Esophagus muscularis mucosa (tissue), 4 donors: ENCODE results near the gene AP3S2. TPM values are rescaled to one million over a fixed set of nuclear protein-coding genes. Genes with fewer than 3 reads are reported as not detected.
"Not testable (repeated sequence)": the region's sequence is repeated elsewhere in the genome, so short reads cannot be mapped to it uniquely, and the experiment has no call there.

Source experiments
- DNase-seq: peaks from one replicate; pipeline ENCODE4 v3.0.0-alpha.2; 2017; ENCODE audit errors: extremely low spot score
- H3K27ac ChIP-seq, 4 donors: fragments of 200-600 bp; sonication (generic); replicated peaks in 1 of 4; 1 replicate in 3 of 4; 2 replicates in 1 of 4; pipeline ENCODE4 v1.5.1; 2016 to 2019; ENCODE audit warnings: mild to moderate bottlenecking in 1 of 4
- H3K27me3 ChIP-seq, 4 donors: fragments of 200-600 bp; sonication (generic); one replicate each; pipeline versions ENCODE4 v1.5.1 to v1.6.0; 2016 to 2019
- H3K36me3 ChIP-seq, 4 donors: fragments of 200-600 bp; sonication (generic); one replicate each; pipeline ENCODE4 v1.5.1; 2016 to 2019
- H3K4me1 ChIP-seq, 4 donors: fragments of 200-600 bp; sonication (generic); one replicate each; pipeline ENCODE4 v1.5.1; 2016 to 2019
- H3K4me3 ChIP-seq, 4 donors: fragments of 200-600 bp; sonication (generic); 1 replicate in 2 of 4; 2 replicates in 2 of 4; pipeline ENCODE4 v1.5.1; 2016 to 2019; ENCODE audit warnings: mild to moderate bottlenecking in 4 of 4, moderate library complexity in 1 of 4
- H3K9me3 ChIP-seq, 4 donors: fragments of 200-600 bp; sonication (generic); 1 replicate in 3 of 4; 2 replicates in 1 of 4; pipeline ENCODE4 v1.5.1; 2016 to 2019
- CTCF ChIP-seq, 3 experiments: fragments of 200-600 bp in 2 of 3; fragments of 450-650 bp in 1 of 3; sonication (generic) in 2 of 3; IDR thresholded peaks; one replicate each; pipeline ENCODE4 v1.5.1; 2017 to 2019; ENCODE audit warnings: antibody characterized with exemption in 3 of 3, mild to moderate bottlenecking in 2 of 3, moderate library complexity in 1 of 3
- EP300 ChIP-seq: sonication (generic); formaldehyde crosslinking; IDR thresholded peaks from one replicate; pipeline ENCODE4 v1.6.1; 2017; ENCODE audit warnings: antibody characterized with exemption
- POLR2A ChIP-seq: fragments of 450-650 bp; IDR thresholded peaks from one replicate; pipeline ENCODE4 v1.6.1; 2017; ENCODE audit warnings: antibody characterized with exemption, moderate library complexity, mild to moderate bottlenecking, low read depth
- POLR2AphosphoS5 ChIP-seq, 2 donors: sonication (generic); formaldehyde crosslinking; IDR thresholded peaks; one replicate each; pipeline ENCODE4 v1.6.1; 2017; ENCODE audit warnings: antibody characterized with exemption in 2 of 2
- WGBS: methylation state at CpG from one replicate; pipeline ENCODE4 v1.1.5; 2018; 5-methylcytosine and 5-hydroxymethylcytosine counted together
- intact Hi-C: fragments of 100-400 bp; cut with DNase I; formaldehyde crosslinking; loops from one replicate; pipeline ENCODE4 v1.15.1; 2023
- total RNA-seq, 4 donors: library from RNA; depleted of rRNA; stranded (reverse); fragments of >200 nt; gene quantifications; one replicate each; pipeline versions ENCODE4 v1.1.0 to v1.2.1, GENCODE V29; 2016

AP3S2 gene
- total RNA-seq = 10 to 100 TPM; 26.8 to 43.2 (median 37.3) TPM

DNA sequence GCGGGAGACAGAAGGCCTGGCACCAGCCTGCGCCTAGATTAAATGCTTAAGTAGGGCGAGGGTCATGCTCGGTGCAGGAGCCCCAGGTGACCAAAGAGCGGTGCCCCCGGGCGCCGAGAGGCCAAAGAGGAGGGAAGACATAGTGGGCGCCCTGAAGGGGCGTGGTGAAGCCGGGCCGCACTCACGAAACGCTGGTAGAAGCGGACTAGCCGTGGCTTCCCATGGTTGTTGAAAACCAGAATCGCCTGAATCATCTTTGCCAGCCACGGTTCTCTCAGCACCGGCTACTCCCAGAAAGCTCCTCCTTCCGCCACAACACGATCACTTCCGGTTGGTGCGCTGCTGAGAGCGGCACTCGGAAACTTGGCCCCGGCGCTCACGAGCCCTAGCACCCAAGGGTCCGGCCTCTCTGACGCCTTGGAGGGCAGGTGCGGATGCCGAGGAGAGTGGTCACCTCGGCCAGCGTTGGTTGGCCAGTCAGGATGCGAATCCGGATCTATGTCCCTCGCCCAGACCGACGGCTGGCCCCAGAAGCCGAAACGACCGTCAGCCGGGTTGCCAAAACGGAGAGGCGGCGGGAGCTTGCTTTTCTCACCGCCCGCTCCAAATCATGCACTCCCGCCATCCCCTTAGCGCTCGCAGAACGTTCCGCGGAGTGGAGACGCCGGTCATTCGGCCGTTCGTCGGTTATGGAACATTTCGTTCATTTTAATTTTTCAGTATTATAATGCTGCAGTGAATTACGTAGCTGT is at the start of gene AP3S2:
AP3S2 (minus strand) TSS at position 299 of the 752 bp plus-strand sequence; CDS start at position 254, 45 bp downstream.
- DNase-seq = peak; percentile 98
- Histone ChIP-seq H3K27me3 (no peaks in the 10 kb centered on the region), H3K27ac (peak within 1 kb of the TSS; percentile 91 to 94 (median 92)), H3K9me3 (no peaks in the 10 kb centered on the region), H3K4me3 (peak within 1 kb of the TSS; percentile 87 to 93 (median 90)), H3K36me3 (peaks cover 0 to 2% (median 1%) of the 10 kb centered on the region in 4 donors), H3K4me1 (peaks cover 14 to 28% (median 20%) of the 10 kb centered on the region in 4 donors)
- peak; percentile 8 for TF ChIP-seq POLR2A
- TF ChIP-seq POLR2AphosphoS5 (IDR thresholded peaks at IDR 0.05) = peak; percentile 89 to 95
- TF ChIP-seq CTCF (IDR thresholded peaks at IDR 0.05) = peak in 2 of 3 experiments; percentile 7 to 22
- no peak for TF ChIP-seq EP300
- intact Hi-C loops = loop anchor here (5.0 kb wide), 1 partner anchor 178 kb away; no protein-coding TSS in a partner anchor
- WGBS = under 1% methylated on average over 50 of the region's 62 CpGs

- intact Hi-C loops = no loop called here
- Histone ChIP-seq H3K27ac (no peak overlapping the region), H3K4me1 (no peaks in the 10 kb centered on the region), H3K36me3 (no peaks in the 10 kb centered on the region), H3K27me3 (no peaks in the 10 kb centered on the region), H3K9me3 (no peaks in the 10 kb centered on the region), H3K4me3 (no peak overlapping the region)
- WGBS = 65% methylated on average over 3 of the region's 3 CpGs
- TF ChIP-seq POLR2AphosphoS5 (IDR thresholded peaks at IDR 0.05) (no peak), POLR2A (no peak), EP300 (no peak), CTCF (IDR thresholded peaks at IDR 0.05) (no peak)
- no peak for DNase-seq
These were observed 46.1 kb upstream of the AP3S2 start for GRCh38 chr15:89939910-89940309.

- H3K4me1 ChIP-seq, H3K36me3 ChIP-seq, H3K27ac ChIP-seq, H3K9me3 ChIP-seq, intact Hi-C loops, H3K4me3 ChIP-seq, H3K27me3 ChIP-seq, DNase-seq: not testable (repeated sequence)
- 68% methylated on average over 2 of the region's 2 CpGs for WGBS
These were observed 45.6 kb upstream of the AP3S2 start for GRCh38 chr15:89939377-89939776.

- DNase-seq = no peak
- Histone ChIP-seq H3K4me1 (no peaks in the 10 kb centered on the region), H3K9me3 (no peaks in the 10 kb centered on the region), H3K27me3 (no peaks in the 10 kb centered on the region), H3K36me3 (no peaks in the 10 kb centered on the region), H3K27ac (no peak overlapping the region), H3K4me3 (no peak overlapping the region)
- WGBS = 84% methylated on average over 8 of the region's 10 CpGs
- intact Hi-C loops = no loop called here
- TF ChIP-seq EP300 = no peak
- no peak for TF ChIP-seq POLR2A
- TF ChIP-seq POLR2AphosphoS5 (IDR thresholded peaks at IDR 0.05) = no peak
- no peak for TF ChIP-seq CTCF (IDR thresholded peaks at IDR 0.05)
These were observed 43.9 kb upstream of the AP3S2 start for GRCh38 chr15:89937365-89938350.

DNA sequence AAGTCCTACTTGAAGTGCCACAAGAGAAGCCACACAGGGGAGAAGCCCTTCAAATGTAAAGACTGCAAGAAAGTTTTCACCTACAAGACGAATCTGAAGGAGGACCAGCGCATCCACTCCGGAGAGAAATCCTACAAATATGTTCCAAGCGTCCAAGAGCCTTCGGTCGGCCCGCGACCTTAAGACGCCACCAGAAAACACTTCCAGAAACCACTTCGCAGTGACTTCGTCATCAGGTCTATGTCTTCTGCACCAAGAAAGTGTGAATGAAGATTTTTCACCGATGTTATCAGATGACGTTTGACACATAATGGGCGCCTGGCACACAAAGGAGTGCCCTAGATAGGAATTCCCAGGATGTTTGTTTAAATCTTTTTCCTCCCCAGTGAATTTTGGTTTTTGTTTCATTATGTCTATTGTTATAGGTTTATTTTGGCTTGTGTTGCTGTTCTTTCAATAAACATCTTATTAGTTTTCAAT is 43.0 kb upstream of the AP3S2 start:
- intact Hi-C loops = no loop called here
- TF ChIP-seq POLR2AphosphoS5 (IDR thresholded peaks at IDR 0.05) (no peak), CTCF (IDR thresholded peaks at IDR 0.05) (no peak)
- DNase-seq = no peak
- Histone ChIP-seq H3K36me3 (no peaks in the 10 kb centered on the region), H3K27me3 (no peaks in the 10 kb centered on the region), H3K9me3 (no peaks in the 10 kb centered on the region), H3K27ac (no peak overlapping the region), H3K4me1 (no peaks in the 10 kb centered on the region), H3K4me3 (no peak overlapping the region)
- 87% methylated on average over 14 of the region's 14 CpGs for WGBS
